MM.1S (cell line): ENCODE results near the gene COG5.

Source experiments
- DNase-seq: peaks from one replicate; pipeline ENCODE4 v3.0.0-alpha.2; 2015
- H2AFZ ChIP-seq: fragments of 300-600 bp; sonication (generic); 2 replicates; pipeline ENCODE4 v1.6.0; 2016; ENCODE audit warnings: antibody characterized with exemption, low read length
- H3F3A ChIP-seq: fragments of 300-600 bp; sonication (generic); 2 replicates; pipeline ENCODE4 v1.6.1; 2016; ENCODE audit warnings: mild to moderate bottlenecking, antibody characterized with exemption, low read length, moderate library complexity, mixed read lengths; ENCODE audit not compliant: insufficient read depth
- H3K27ac ChIP-seq: fragments of 300-600 bp; sonication (generic); 2 replicates; pipeline ENCODE4 v1.5.1; 2016; ENCODE audit warnings: mild to moderate bottlenecking, low read length
- H3K27me3 ChIP-seq: fragments of 300-600 bp; sonication (generic); replicated peaks from 2 replicates; pipeline ENCODE4 v1.6.0; 2016; ENCODE audit warnings: low read length; ENCODE audit not compliant: insufficient read depth
- H3K36me3 ChIP-seq: fragments of 300-600 bp; sonication (generic); replicated peaks from 2 replicates; pipeline ENCODE4 v1.6.1; 2016; ENCODE audit warnings: mild to moderate bottlenecking, low read length, mixed read lengths; ENCODE audit not compliant: insufficient read depth
- H3K4me1 ChIP-seq: fragments of 300-600 bp; sonication (generic); 2 replicates; pipeline ENCODE4 v1.6.1; 2016; ENCODE audit warnings: low read length, mixed read lengths
- H3K4me2 ChIP-seq: fragments of 300-600 bp; sonication (generic); 2 replicates; pipeline ENCODE4 v1.6.0; 2016; ENCODE audit warnings: low read depth, low read length
- H3K4me3 ChIP-seq: fragments of 300-600 bp; sonication (generic); 2 replicates; pipeline ENCODE4 v1.5.1; 2016; ENCODE audit warnings: low read length, mixed read lengths
- H3K79me2 ChIP-seq: fragments of 300-600 bp; sonication (generic); 2 replicates; pipeline ENCODE4 v1.6.1; 2016; ENCODE audit warnings: mixed run types, low read length, mixed read lengths
- H3K9ac ChIP-seq: fragments of 300-600 bp; sonication (generic); 2 replicates; pipeline ENCODE4 v1.6.1; 2016; ENCODE audit warnings: low read length, mixed read lengths
- H3K9me2 ChIP-seq: fragments of 300-600 bp; sonication (generic); replicated peaks from 2 replicates; pipeline ENCODE4 v1.6.1; 2016; ENCODE audit warnings: mild to moderate bottlenecking, low read length, mixed read lengths; ENCODE audit not compliant: insufficient read depth
- H3K9me3 ChIP-seq: fragments of 300-600 bp; sonication (generic); replicated peaks from 2 replicates; pipeline ENCODE4 v1.6.1; 2016; ENCODE audit warnings: mild to moderate bottlenecking, low read length, mixed read lengths; ENCODE audit not compliant: insufficient read depth
- H4K20me1 ChIP-seq: fragments of 300-600 bp; sonication (generic); 2 replicates; pipeline ENCODE4 v1.6.1; 2016; ENCODE audit warnings: mild to moderate bottlenecking, low read length, moderate library complexity, mixed read lengths; ENCODE audit not compliant: insufficient read depth
- EZH2 ChIP-seq: fragments of 300-600 bp; sonication (generic); optimal IDR thresholded peaks from 2 replicates; pipeline ENCODE3; 2017; ENCODE audit warnings: low read depth, mild to moderate bottlenecking, antibody characterized with exemption, low read length, mixed read lengths
- EZH2phosphoT487 ChIP-seq: fragments of 300-600 bp; sonication (generic); IDR thresholded peaks from 2 replicates; pipeline ENCODE4 v1.6.1; 2018; ENCODE audit warnings: antibody characterized with exemption, low read length
- TF ChIP-seq, protein P1 (sequence below): fragments of 300-600 bp; sonication (generic); IDR thresholded peaks from 2 replicates; pipeline ENCODE4 v1.5.1; 2016; ENCODE audit warnings: antibody characterized with exemption, low read length, mixed read lengths

The COG5 gene

DNA sequence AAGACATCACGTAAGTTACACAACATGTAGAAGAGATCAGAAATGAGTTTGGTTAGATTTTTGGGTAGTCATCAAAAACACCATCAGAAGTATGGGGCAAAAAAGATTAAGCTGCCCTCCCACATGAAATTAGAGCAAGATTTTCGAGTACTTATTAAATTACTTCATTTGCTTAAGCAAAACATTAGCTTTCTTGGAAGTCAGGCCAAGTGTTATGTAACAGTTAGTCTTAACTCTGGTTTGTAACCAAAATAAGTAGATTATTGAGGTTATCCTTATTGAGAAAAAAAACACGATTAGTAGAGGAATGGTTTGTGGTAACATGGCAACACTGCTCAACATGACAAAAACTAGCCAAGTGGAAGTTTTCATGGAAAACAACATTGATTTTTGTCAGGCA lies 357.0 kb downstream of the COG5 start:
- TF ChIP-seq, protein P1, sequence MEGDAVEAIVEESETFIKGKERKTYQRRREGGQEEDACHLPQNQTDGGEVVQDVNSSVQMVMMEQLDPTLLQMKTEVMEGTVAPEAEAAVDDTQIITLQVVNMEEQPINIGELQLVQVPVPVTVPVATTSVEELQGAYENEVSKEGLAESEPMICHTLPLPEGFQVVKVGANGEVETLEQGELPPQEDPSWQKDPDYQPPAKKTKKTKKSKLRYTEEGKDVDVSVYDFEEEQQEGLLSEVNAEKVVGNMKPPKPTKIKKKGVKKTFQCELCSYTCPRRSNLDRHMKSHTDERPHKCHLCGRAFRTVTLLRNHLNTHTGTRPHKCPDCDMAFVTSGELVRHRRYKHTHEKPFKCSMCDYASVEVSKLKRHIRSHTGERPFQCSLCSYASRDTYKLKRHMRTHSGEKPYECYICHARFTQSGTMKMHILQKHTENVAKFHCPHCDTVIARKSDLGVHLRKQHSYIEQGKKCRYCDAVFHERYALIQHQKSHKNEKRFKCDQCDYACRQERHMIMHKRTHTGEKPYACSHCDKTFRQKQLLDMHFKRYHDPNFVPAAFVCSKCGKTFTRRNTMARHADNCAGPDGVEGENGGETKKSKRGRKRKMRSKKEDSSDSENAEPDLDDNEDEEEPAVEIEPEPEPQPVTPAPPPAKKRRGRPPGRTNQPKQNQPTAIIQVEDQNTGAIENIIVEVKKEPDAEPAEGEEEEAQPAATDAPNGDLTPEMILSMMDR: no peak
- H3K36me3 ChIP-seq: 0 out of 2 replicates have a peak, but pooled peaks cover 9% of the 10 kb centered on the region
- H3K27me3 ChIP-seq: no peaks in the 10 kb centered on the region
- H3K4me2 ChIP-seq: no peak overlapping the region
- no peak for DNase-seq
- no peak overlapping the region for H3K27ac ChIP-seq
- no peaks in the 10 kb centered on the region for H4K20me1 ChIP-seq
- H3K4me3 ChIP-seq: no peak overlapping the region
- H3K9me3 ChIP-seq: no peaks in the 10 kb centered on the region
- H3K9ac ChIP-seq: no peak overlapping the region
- H3K4me1 ChIP-seq: peaks cover 13% of the 10 kb centered on the region
- H3K79me2 ChIP-seq: no peaks in the 10 kb centered on the region
- no peaks in the 10 kb centered on the region for H3K9me2 ChIP-seq
- H3F3A ChIP-seq: no peaks in the 10 kb centered on the region
- H2AFZ ChIP-seq: no peak overlapping the region

DNA sequence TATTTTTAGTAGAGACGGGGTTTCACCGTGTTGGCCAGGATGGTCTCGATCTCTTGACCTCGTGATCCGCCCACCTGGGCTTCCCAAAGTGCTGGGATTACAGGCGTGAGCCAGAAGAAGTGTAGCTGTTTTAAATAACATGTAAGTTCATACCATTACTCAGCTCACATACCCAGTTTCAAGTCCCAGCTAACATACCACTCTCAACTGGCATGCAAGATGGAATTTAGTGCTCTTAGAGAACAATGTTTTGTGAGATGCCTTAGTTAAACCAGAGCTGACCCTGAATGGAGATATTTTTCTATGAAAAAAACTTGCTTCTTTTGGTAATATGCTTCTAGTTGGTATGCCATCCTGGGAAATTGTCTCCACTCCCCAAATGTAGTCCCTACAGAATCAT lies 357.6 kb downstream of the COG5 start:
- Histone ChIP-seq H3K9ac (no peak overlapping the region), H2AFZ (no peak overlapping the region)

DNA sequence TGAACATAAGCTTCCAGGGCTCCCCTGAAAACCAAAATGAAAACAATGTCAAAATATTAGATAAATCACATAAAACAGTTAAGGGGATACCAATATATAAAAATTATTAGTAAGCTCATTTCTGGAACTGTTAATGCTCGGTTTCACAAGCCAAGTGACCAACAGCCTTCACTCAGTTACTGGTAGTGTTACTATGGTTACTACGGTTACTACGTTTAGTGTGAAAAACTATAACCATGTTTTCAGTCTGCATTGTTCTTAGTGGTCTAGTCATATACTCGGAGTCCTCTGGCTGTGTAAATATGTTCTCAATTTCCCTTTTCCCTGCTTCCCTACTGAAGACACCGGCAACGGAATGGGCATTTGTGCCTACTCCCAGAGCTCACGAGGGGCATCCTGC lies 360.1 kb downstream of the COG5 start:
- H3F3A ChIP-seq: no peaks in the 10 kb centered on the region
- no peaks in the 10 kb centered on the region for H3K79me2 ChIP-seq
- no peak overlapping the region for H3K4me3 ChIP-seq
- no peaks in the 10 kb centered on the region for H3K9me2 ChIP-seq
- no peak overlapping the region for H3K4me2 ChIP-seq
- H3K9ac ChIP-seq: no peak overlapping the region
- H3K4me1 ChIP-seq: peaks cover 12% of the 10 kb centered on the region
- H4K20me1 ChIP-seq: no peaks in the 10 kb centered on the region
- H3K27me3 ChIP-seq: no peaks in the 10 kb centered on the region
- no peak overlapping the region for H2AFZ ChIP-seq
- TF ChIP-seq EZH2: no peak
- TF ChIP-seq, protein P1: no peak
- no peak for TF ChIP-seq EZH2phosphoT487
- no peak for DNase-seq
- H3K27ac ChIP-seq: no peak overlapping the region
- H3K36me3 ChIP-seq: 0 out of 2 replicates have a peak, but pooled peaks cover 9% of the 10 kb centered on the region
- H3K9me3 ChIP-seq: no peaks in the 10 kb centered on the region

More for the DNA sequence above, 357.6 kb downstream of the COG5 start:
- TF ChIP-seq, protein P1: no peak
- TF ChIP-seq EZH2phosphoT487 (no peak), EZH2 (no peak)
- Histone ChIP-seq H3K9me2 (no peaks in the 10 kb centered on the region), H3K36me3 (0 out of 2 replicates have a peak, but pooled peaks cover 9% of the 10 kb centered on the region), H3K79me2 (no peaks in the 10 kb centered on the region), H3K4me1 (peaks cover 13% of the 10 kb centered on the region), H3K4me3 (no peak overlapping the region), H4K20me1 (no peaks in the 10 kb centered on the region), H3F3A (no peaks in the 10 kb centered on the region), H3K4me2 (no peak overlapping the region), H3K9me3 (no peaks in the 10 kb centered on the region), H3K27ac (no peak overlapping the region), H3K27me3 (no peaks in the 10 kb centered on the region)
- DNase-seq: no peak
